Prostate gland (tissue), 2 donors: ENCODE data around the gene HS3ST3B1. TPM values are rescaled to one million over a fixed set of nuclear protein-coding genes. Genes with fewer than 3 reads are reported as not detected.

Experiments used
- DNase-seq: peaks from one replicate; pipeline ENCODE4 v3.0.0-alpha.2; 2019; ENCODE audit warnings: low spot score
- H3K27ac ChIP-seq, 2 donors: fragments of 200-600 bp; sonication (generic); 2 replicates each; pipeline ENCODE4 v1.5.1; 2017 to 2019
- H3K27me3 ChIP-seq: fragments of 200-600 bp; sonication (generic); replicated peaks from 2 replicates; pipeline ENCODE4 v1.5.1; 2019; ENCODE audit not compliant: insufficient read depth
- H3K36me3 ChIP-seq, 2 donors: fragments of 200-600 bp; sonication (generic); 1 replicate in 1 of 2; 2 replicates in 1 of 2; pipeline versions ENCODE4 v1.5.1 to v1.8.1; 2017 to 2019
- H3K4me1 ChIP-seq: fragments of 200-600 bp; sonication (generic); replicated peaks from 2 replicates; pipeline ENCODE4 v1.5.1; 2019
- H3K4me3 ChIP-seq, 2 donors: fragments of 200-600 bp; sonication (generic); 2 replicates each; pipeline ENCODE4 v1.5.1; 2017 to 2019
- H3K9me3 ChIP-seq: fragments of 200-600 bp; sonication (generic); 2 replicates; pipeline ENCODE4 v1.5.1; 2017
- CTCF ChIP-seq, 4 experiments: fragments of 200-600 bp in 2 of 4; fragments of 450-650 bp in 2 of 4; sonication (generic) in 2 of 4; IDR thresholded peaks; 1 replicate in 3 of 4; 2 replicates in 1 of 4; pipeline ENCODE4 v1.5.1; 2016 to 2019; ENCODE audit warnings: antibody characterized with exemption in 4 of 4, mild to moderate bottlenecking in 2 of 4, moderate library complexity in 2 of 4
- POLR2A ChIP-seq: fragments of 450-650 bp; IDR thresholded peaks from one replicate; pipeline ENCODE4 v1.6.1; 2016; ENCODE audit warnings: antibody characterized with exemption, mild to moderate bottlenecking
- POLR2AphosphoS5 ChIP-seq: sonication (generic); formaldehyde crosslinking; IDR thresholded peaks from one replicate; pipeline ENCODE4 v1.6.1; 2017; ENCODE audit warnings: antibody characterized with exemption
- WGBS: methylation state at CpG from one replicate; pipeline ENCODE4 v1.1.5; 2018; 5-methylcytosine and 5-hydroxymethylcytosine counted together
- intact Hi-C: fragments of 100-400 bp; cut with DNase I; formaldehyde crosslinking; loops from one replicate; pipeline ENCODE4 v1.14.2; 2022
- total RNA-seq, 2 donors: library from RNA; depleted of rRNA; stranded (reverse); fragments of >200 nt; gene quantifications; one replicate each; pipeline ENCODE4 v1.1.0, GENCODE V29; 2016

Gene HS3ST3B1
- total RNA-seq, 2 donors from 2014 or later = 2.8 to 4.1 TPM

GRCh38 chr17:14351493-14351892 is 50.6 kb downstream of the HS3ST3B1 start:
- Histone ChIP-seq H3K4me1 (no peaks in the 10 kb centered on the region), H3K4me3 (no peak overlapping the region), H3K27ac (no peak overlapping the region), H3K9me3 (no peaks in the 10 kb centered on the region), H3K36me3 (no peaks in the 10 kb centered on the region), H3K27me3 (no peaks in the 10 kb centered on the region)
- intact Hi-C loops = no loop called here
- no peak for TF ChIP-seq CTCF (IDR thresholded peaks at IDR 0.05)
- TF ChIP-seq POLR2AphosphoS5 = no peak
- no peak for TF ChIP-seq POLR2A
- no peak for DNase-seq
- 98% methylated on average over 3 of the region's 3 CpGs for WGBS

- no peak overlapping the region for H3K4me3 ChIP-seq
- no peaks in the 10 kb centered on the region for H3K4me1 ChIP-seq
- WGBS = 92% methylated on average over 2 of the region's 2 CpGs
- intact Hi-C loops = no loop called here
- no peaks in the 10 kb centered on the region for H3K27me3 ChIP-seq
- no peaks in the 10 kb centered on the region for H3K9me3 ChIP-seq
- TF ChIP-seq POLR2A (no peak), POLR2AphosphoS5 (no peak), CTCF (IDR thresholded peaks at IDR 0.05) (no peak)
- H3K27ac ChIP-seq = no peak overlapping the region
- H3K36me3 ChIP-seq = no peaks in the 10 kb centered on the region
- DNase-seq = no peak
These were observed 51.3 kb downstream of the HS3ST3B1 start for GRCh38 chr17:14352136-14352535.

GRCh38 chr17:14353861-14354474 is 53.1 kb downstream of the HS3ST3B1 start:
- intact Hi-C loops = no loop called here
- no peak overlapping the region for H3K27ac ChIP-seq
- H3K9me3 ChIP-seq = no peaks in the 10 kb centered on the region
- H3K4me3 ChIP-seq = no peak overlapping the region
- H3K27me3 ChIP-seq = no peaks in the 10 kb centered on the region
- no peak for DNase-seq
- H3K4me1 ChIP-seq = no peaks in the 10 kb centered on the region
- 58% methylated on average over 5 of the region's 5 CpGs for WGBS
- H3K36me3 ChIP-seq = no peaks in the 10 kb centered on the region
- TF ChIP-seq POLR2AphosphoS5 (no peak), CTCF (IDR thresholded peaks at IDR 0.05) (no peak), POLR2A (no peak)

GRCh38 chr17:14354807-14355206 is 53.9 kb downstream of the HS3ST3B1 start:
- Histone ChIP-seq H3K4me3 (no peak overlapping the region), H3K4me1 (no peaks in the 10 kb centered on the region), H3K27me3 (no peaks in the 10 kb centered on the region), H3K36me3 (no peaks in the 10 kb centered on the region), H3K9me3 (no peaks in the 10 kb centered on the region), H3K27ac (no peak overlapping the region)
- 95% methylated on average over 2 of the region's 2 CpGs for WGBS
- DNase-seq = no peak
- no peak for TF ChIP-seq CTCF (IDR thresholded peaks at IDR 0.05)
- TF ChIP-seq POLR2A = no peak
- no peak for TF ChIP-seq POLR2AphosphoS5
- intact Hi-C loops = no loop called here

GRCh38 chr17:14355556-14355955 is 54.7 kb downstream of the HS3ST3B1 start:
- TF ChIP-seq POLR2A = no peak

More at GRCh38 chr17:14355556-14355955, 54.7 kb downstream of the HS3ST3B1 start:
- Histone ChIP-seq H3K27ac (no peak overlapping the region), H3K4me1 (no peaks in the 10 kb centered on the region), H3K9me3 (no peaks in the 10 kb centered on the region), H3K36me3 (no peaks in the 10 kb centered on the region), H3K4me3 (no peak overlapping the region), H3K27me3 (no peaks in the 10 kb centered on the region)
- intact Hi-C loops = no loop called here
- no peak for DNase-seq
